ENCODE results near the gene SHISAL1.

Gene SHISAL1

GRCh38 chr22:44271010-44271500 is 41.7 kb downstream of the SHISAL1 start:
- no peak overlapping the region for H3K4me2 ChIP-seq (ENCODE audit: insufficient read depth, low read length)
- no peaks in the 10 kb centered on the region for H3K9me3 ChIP-seq (ENCODE audit: insufficient read depth, low read length, severe bottlenecking)
- H3K79me2 ChIP-seq (ENCODE audit: insufficient read depth, low read length): no peaks in the 10 kb centered on the region
- no peaks in the 10 kb centered on the region for H3K36me3 ChIP-seq (ENCODE audit: insufficient read depth, low read length)
- no peak overlapping the region for H3K27ac ChIP-seq (ENCODE audit: low read length)
- no peak overlapping the region for H3K9ac ChIP-seq (ENCODE audit: low read depth, low read length)
- TF ChIP-seq CTCF (IDR thresholded peaks at IDR 0.05; ENCODE audit: borderline replicate concordance, extremely low read depth, low read length, poor library complexity, severe bottlenecking) (no peak), EZH2 (IDR thresholded peaks at IDR 0.05; ENCODE audit: borderline replicate concordance, low read depth, low read length, severe bottlenecking) (no peak)
- no peak overlapping the region for H2AFZ ChIP-seq (ENCODE audit: low read depth, low read length)
- H3K4me3 ChIP-seq (ENCODE audit: low read depth in 1 of 2, low read length in 2 of 2): no peak overlapping the region
- ATAC-seq (ENCODE audit: insufficient read depth, low read depth): no peak
- peaks cover 3% of the 10 kb centered on the region for H3K27me3 ChIP-seq (ENCODE audit: insufficient read depth, low read length, poor library complexity)
- no peaks in the 10 kb centered on the region for H3K4me1 ChIP-seq (ENCODE audit: insufficient read depth, low read length)
- no peaks in the 10 kb centered on the region for H4K20me1 ChIP-seq (ENCODE audit: insufficient read depth, low read length)
- DNase-seq: no peak

- Histone ChIP-seq H3K9ac (ENCODE audit: low read depth, low read length) (no peak overlapping the region), H3K36me3 (ENCODE audit: insufficient read depth, low read length) (no peaks in the 10 kb centered on the region), H3K9me3 (ENCODE audit: insufficient read depth, low read length, severe bottlenecking) (no peaks in the 10 kb centered on the region), H3K4me3 (ENCODE audit: low read depth in 1 of 2, low read length in 2 of 2) (no peak overlapping the region), H3K27me3 (ENCODE audit: insufficient read depth, low read length, poor library complexity) (peaks cover 3% of the 10 kb centered on the region), H3K27ac (ENCODE audit: low read length) (no peak overlapping the region), H3K79me2 (ENCODE audit: insufficient read depth, low read length) (no peaks in the 10 kb centered on the region), H3K4me1 (ENCODE audit: insufficient read depth, low read length) (no peaks in the 10 kb centered on the region), H3K4me2 (ENCODE audit: insufficient read depth, low read length) (no peak overlapping the region), H2AFZ (ENCODE audit: low read depth, low read length) (no peak overlapping the region), H4K20me1 (ENCODE audit: insufficient read depth, low read length) (no peaks in the 10 kb centered on the region)
- TF ChIP-seq EZH2 (IDR thresholded peaks at IDR 0.05; ENCODE audit: borderline replicate concordance, low read depth, low read length, severe bottlenecking) (no peak), CTCF (IDR thresholded peaks at IDR 0.05; ENCODE audit: borderline replicate concordance, extremely low read depth, low read length, poor library complexity, severe bottlenecking) (no peak)
- ATAC-seq (ENCODE audit: insufficient read depth, low read depth) (no peak), DNase-seq (no peak)
These were observed 42.2 kb downstream of the SHISAL1 start for GRCh38 chr22:44270556-44270880.

GRCh38 chr22:44269757-44270555 is 42.8 kb downstream of the SHISAL1 start:
- Histone ChIP-seq H3K79me2 (ENCODE audit: insufficient read depth, low read length) (no peaks in the 10 kb centered on the region), H2AFZ (ENCODE audit: low read depth, low read length) (no peak overlapping the region), H3K4me2 (ENCODE audit: insufficient read depth, low read length) (no peak overlapping the region), H4K20me1 (ENCODE audit: insufficient read depth, low read length) (no peaks in the 10 kb centered on the region), H3K36me3 (ENCODE audit: insufficient read depth, low read length) (no peaks in the 10 kb centered on the region), H3K4me3 (ENCODE audit: low read depth in 1 of 2, low read length in 2 of 2) (no peak overlapping the region), H3K9me3 (ENCODE audit: insufficient read depth, low read length, severe bottlenecking) (no peaks in the 10 kb centered on the region), H3K4me1 (ENCODE audit: insufficient read depth, low read length) (no peaks in the 10 kb centered on the region), H3K9ac (ENCODE audit: low read depth, low read length) (no peak overlapping the region), H3K27ac (ENCODE audit: low read length) (no peak overlapping the region), H3K27me3 (ENCODE audit: insufficient read depth, low read length, poor library complexity) (peaks cover 3% of the 10 kb centered on the region)
- ATAC-seq (ENCODE audit: insufficient read depth, low read depth) (no peak), DNase-seq (no peak)
- TF ChIP-seq EZH2 (IDR thresholded peaks at IDR 0.05; ENCODE audit: borderline replicate concordance, low read depth, low read length, severe bottlenecking): no peak
- no peak for TF ChIP-seq CTCF (IDR thresholded peaks at IDR 0.05; ENCODE audit: borderline replicate concordance, extremely low read depth, low read length, poor library complexity, severe bottlenecking)
